OCI-LY7 (cell line): Measurements from ENCODE around the gene TP73. TPM values are rescaled to one million over a fixed set of nuclear protein-coding genes. Genes with fewer than 3 reads are reported as not detected.
A peak's percentile ranks its signal among the peaks of the same experiment; 100 is the strongest.

ENCODE experiments used
- BruUV-seq: library from RNA; stranded (reverse); fragments of 400-500 nt; replicated peaks from 2 replicates; lab custom pipeline; 2021; lab: Mats Ljungman, UMichigan
- CTCF ChIA-PET: fragments of 300-600 bp; sonication (Branson Sonifier 250); formaldehyde crosslinking; loops from one replicate; lab custom pipeline; 2022; ENCODE audit warnings: antibody characterized with exemption; ENCODE audit not compliant: unreplicated experiment; lab: Charles Lee
- POLR2A ChIA-PET: fragments of 300-600 bp; sonication (Branson Sonifier 250); formaldehyde crosslinking; loops from one replicate; lab custom pipeline; 2022; ENCODE audit warnings: antibody characterized with exemption; lab: Charles Lee
- DNase-seq: peaks from one replicate; pipeline ENCODE4 v3.0.0-alpha.2; 2015; ENCODE audit warnings: low spot score
- H2AFZ ChIP-seq: fragments of 200-600 bp; sonication (generic), shearing (Covaris generic); 2 replicates; pipeline ENCODE4 v1.6.1; 2014; ENCODE audit warnings: mild to moderate bottlenecking, antibody characterized with exemption, low read length, moderate library complexity
- H3K27ac ChIP-seq: fragments of 200-600 bp; sonication (generic); 2 replicates; pipeline ENCODE4 v1.5.1; 2014; ENCODE audit warnings: mixed run types, low read depth, mild to moderate bottlenecking, moderate library complexity, low read length, inconsistent platforms; ENCODE audit not compliant: poor library complexity, severe bottlenecking
- H3K36me3 ChIP-seq: fragments of 200-600 bp; sonication (generic); 2 replicates; pipeline ENCODE4 v1.6.1; 2014; ENCODE audit warnings: mild to moderate bottlenecking, antibody characterized with exemption, low read length, moderate library complexity, mixed read lengths; ENCODE audit not compliant: insufficient read depth
- H3K4me1 ChIP-seq: fragments of 200-600 bp; sonication (generic); 2 replicates; pipeline ENCODE4 v1.5.1; 2014; ENCODE audit warnings: mild to moderate bottlenecking, low read length; ENCODE audit not compliant: insufficient read depth, poor library complexity, severe bottlenecking
- H3K4me2 ChIP-seq: fragments of 200-600 bp; sonication (generic); 2 replicates; pipeline ENCODE4 v1.6.1; 2014; ENCODE audit warnings: mild to moderate bottlenecking, low read length
- H3K4me3 ChIP-seq: fragments of 200-600 bp; sonication (generic); 2 replicates; pipeline ENCODE4 v1.5.1; 2014; ENCODE audit warnings: mild to moderate bottlenecking, low read depth, low read length; ENCODE audit not compliant: poor library complexity, severe bottlenecking
- H3K79me2 ChIP-seq: fragments of 200-600 bp; sonication (generic); 2 replicates; pipeline ENCODE4 v1.6.1; 2016; ENCODE audit warnings: low read depth, mild to moderate bottlenecking, low read length, moderate library complexity, mixed read lengths; ENCODE audit not compliant: insufficient read depth
- H3K9me2 ChIP-seq: fragments of 200-600 bp; sonication (generic); 2 replicates; pipeline ENCODE4 v1.6.1; 2016; ENCODE audit warnings: mild to moderate bottlenecking, low read length, mixed read lengths; ENCODE audit not compliant: insufficient read depth
- H3K9me3 ChIP-seq: fragments of 200-600 bp; sonication (generic); 2 replicates; pipeline ENCODE4 v1.6.1; 2014; ENCODE audit warnings: mild to moderate bottlenecking, mixed run types, low read length, mixed read lengths
- H4K20me1 ChIP-seq: fragments of 200-600 bp; sonication (generic); 2 replicates; pipeline ENCODE4 v1.6.1; 2014; ENCODE audit warnings: mild to moderate bottlenecking, antibody characterized with exemption, low read length, moderate library complexity, mixed read lengths; ENCODE audit not compliant: insufficient read depth
- CTCF ChIP-seq: fragments of 200-600 bp; sonication (generic); conservative IDR thresholded peaks from 2 replicates; pipeline ENCODE4 v1.5.1; 2014; ENCODE audit warnings: mild to moderate bottlenecking, antibody characterized with exemption, low read length, moderate library complexity, mixed read lengths
- EZH2phosphoT487 ChIP-seq: fragments of 200-600 bp; sonication (generic); IDR thresholded peaks from 2 replicates; pipeline ENCODE4 v1.6.1; 2018; ENCODE audit warnings: low read depth, borderline replicate concordance, mild to moderate bottlenecking, mixed run types, antibody characterized with exemption, low read length, moderate library complexity, mixed read lengths
- intact Hi-C: fragments of 100-400 bp; cut with micrococcal nuclease; formaldehyde crosslinking; loops from one replicate; pipeline ENCODE4 v1.10.0; 2022; ENCODE audit not compliant: unreplicated experiment
- total RNA-seq, 2 experiments: library from RNA; depleted of rRNA in 1 of 2; stranded (reverse); fragments of >200 nt in 1 of 2; shearing (Covaris generic) in 1 of 2; gene quantifications; 2 replicates each; pipeline ENCODE4 v1.2.3, GENCODE V29; 2014 to 2022

The TP73 gene
- total RNA-seq, 2 experiments from 2014 or later, result 0.48 TPM; not detected in 1

GRCh38 chr1:3775490-3776230, 123.3 kb downstream of the TP73 start:
- peak; percentile 88 for DNase-seq
- no peak overlapping the region for H3K4me3 ChIP-seq
- H4K20me1 ChIP-seq, result no peaks in the 10 kb centered on the region
- peaks cover 22% of the 10 kb centered on the region for H3K4me1 ChIP-seq
- H3K9me3 ChIP-seq, result no peaks in the 10 kb centered on the region
- H2AFZ ChIP-seq, result no peak overlapping the region
- H3K4me2 ChIP-seq, result peak overlapping the region; percentile 8; the same call in 1 of the 2 replicates
- H3K27ac ChIP-seq, result no peak overlapping the region
- POLR2A ChIA-PET, result no interaction called here
- H3K36me3 ChIP-seq, result peaks cover 22% of the 10 kb centered on the region
- no TSS peak for BruUV-seq
- intact Hi-C loops, result loop anchor here (1.0 kb wide), 1 partner anchor 22 kb away; no protein-coding TSS in a partner anchor
- no peaks in the 10 kb centered on the region for H3K79me2 ChIP-seq
- no peaks in the 10 kb centered on the region for H3K9me2 ChIP-seq
- TF ChIP-seq CTCF, result peak; percentile 87
- no peak for TF ChIP-seq EZH2phosphoT487
- CTCF ChIA-PET, result no interaction called here

GRCh38 chr1:3776231-3776961, 124.1 kb downstream of the TP73 start:
- peak; percentile 45; the same call in 1 of the 2 replicates for TF ChIP-seq CTCF
- TF ChIP-seq EZH2phosphoT487, result no peak
- no peaks in the 10 kb centered on the region for H3K79me2 ChIP-seq
- H3K4me2 ChIP-seq, result no peak overlapping the region
- H3K36me3 ChIP-seq, result peaks cover 29% of the 10 kb centered on the region
- no peak overlapping the region for H2AFZ ChIP-seq
- POLR2A ChIA-PET, result no interaction called here
- intact Hi-C loops, result loop anchor here (1.0 kb wide), 1 partner anchor 21 kb away; no protein-coding TSS in a partner anchor
- H3K9me3 ChIP-seq, result no peaks in the 10 kb centered on the region
- CTCF ChIA-PET, result no interaction called here
- DNase-seq, result no peak
- no peaks in the 10 kb centered on the region for H3K9me2 ChIP-seq
- H3K27ac ChIP-seq, result no peak overlapping the region
- peaks cover 20% of the 10 kb centered on the region for H3K4me1 ChIP-seq
- H3K4me3 ChIP-seq, result no peak overlapping the region
- H4K20me1 ChIP-seq, result no peaks in the 10 kb centered on the region
- BruUV-seq, result no TSS peak
